H7 (cell line): ENCODE results near the gene AATK. TPM values are rescaled to one million over a fixed set of nuclear protein-coding genes. Genes with fewer than 3 reads are reported as not detected.

Source experiments
- DNase-seq: peaks from one replicate; pipeline ENCODE4 v3.0.0; 2012
- H3K27me3 ChIP-seq: 2 replicates; pipeline ENCODE4 v1.6.0; 2011; ENCODE audit warnings: mild to moderate bottlenecking, low read length; ENCODE audit not compliant: control insufficient read depth, insufficient read depth
- H3K36me3 ChIP-seq: replicated peaks from 2 replicates; pipeline ENCODE4 v1.5.1; 2011; ENCODE audit warnings: low read length; ENCODE audit not compliant: control insufficient read depth, insufficient read depth
- H3K4me3 ChIP-seq: 2 replicates; pipeline ENCODE4 v1.5.1; 2011; ENCODE audit warnings: low read depth, mild to moderate bottlenecking, control low read depth, low read length, moderate library complexity; ENCODE audit not compliant: insufficient read depth
- total RNA-seq: library from RNA; depleted of rRNA; stranded (reverse); fragments of >200 nt; shearing (Covaris generic); gene quantifications from 2 replicates; pipeline ENCODE4 v1.2.3, GENCODE V29; 2014

The AATK gene
- total RNA-seq, 1 experiment from 2014 or later = 1.5 TPM

DNA sequence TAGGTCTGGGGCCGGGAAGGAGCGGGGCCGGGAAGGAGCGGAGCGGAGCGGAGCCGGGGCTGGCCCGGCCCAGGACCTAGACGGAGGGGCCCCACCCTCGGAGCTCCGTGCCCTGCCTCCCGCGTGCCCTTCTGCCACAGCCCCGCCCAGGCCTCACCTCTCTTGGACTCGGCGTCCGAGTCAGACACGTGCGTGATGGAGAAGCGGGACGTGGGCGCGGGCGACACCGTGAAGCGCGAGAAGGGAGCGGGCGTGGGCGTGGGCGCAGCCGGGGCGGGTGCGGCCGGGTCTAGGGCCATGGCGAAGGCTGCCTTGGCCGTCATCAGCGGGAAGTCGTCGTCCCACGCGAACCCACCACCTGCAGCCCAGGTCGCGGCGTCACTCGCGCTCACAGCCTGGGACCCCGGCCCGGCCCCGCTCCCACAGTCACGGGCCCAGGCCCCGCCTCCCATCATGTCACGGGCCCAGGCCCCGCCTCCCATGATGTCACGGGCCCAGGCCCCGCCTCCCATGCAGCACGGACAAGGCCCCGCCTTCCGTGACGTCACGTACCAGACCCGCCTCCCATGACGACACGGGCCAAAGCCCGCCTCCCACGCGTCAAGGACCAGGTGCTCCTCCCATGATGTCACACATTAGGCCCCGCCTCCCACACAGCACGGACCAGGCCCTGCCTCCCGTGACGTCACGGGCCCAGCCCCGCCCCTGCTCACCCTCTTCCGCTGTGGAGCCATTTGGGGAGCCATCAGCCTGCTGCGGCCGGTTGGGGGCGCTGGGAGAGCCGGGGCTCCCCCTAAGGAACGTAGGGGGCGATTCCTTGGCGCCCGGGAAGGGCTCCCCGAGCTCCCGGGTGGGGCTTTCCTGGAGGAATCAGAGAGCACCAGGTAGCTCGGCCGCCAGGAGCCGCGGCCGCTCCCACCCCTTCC is 46.5 kb downstream of the AATK start:
- no peaks in the 10 kb centered on the region for H3K27me3 ChIP-seq
- peak overlapping the region; percentile 63 for H3K4me3 ChIP-seq
- H3K36me3 ChIP-seq = no peaks in the 10 kb centered on the region
- peak; percentile 100 for DNase-seq

GRCh38 chr17:81118308-81119221 is 47.5 kb downstream of the AATK start:
- peak overlapping the region; percentile 63 for H3K4me3 ChIP-seq
- H3K27me3 ChIP-seq = no peaks in the 10 kb centered on the region
- peak; percentile 90 for DNase-seq

DNA sequence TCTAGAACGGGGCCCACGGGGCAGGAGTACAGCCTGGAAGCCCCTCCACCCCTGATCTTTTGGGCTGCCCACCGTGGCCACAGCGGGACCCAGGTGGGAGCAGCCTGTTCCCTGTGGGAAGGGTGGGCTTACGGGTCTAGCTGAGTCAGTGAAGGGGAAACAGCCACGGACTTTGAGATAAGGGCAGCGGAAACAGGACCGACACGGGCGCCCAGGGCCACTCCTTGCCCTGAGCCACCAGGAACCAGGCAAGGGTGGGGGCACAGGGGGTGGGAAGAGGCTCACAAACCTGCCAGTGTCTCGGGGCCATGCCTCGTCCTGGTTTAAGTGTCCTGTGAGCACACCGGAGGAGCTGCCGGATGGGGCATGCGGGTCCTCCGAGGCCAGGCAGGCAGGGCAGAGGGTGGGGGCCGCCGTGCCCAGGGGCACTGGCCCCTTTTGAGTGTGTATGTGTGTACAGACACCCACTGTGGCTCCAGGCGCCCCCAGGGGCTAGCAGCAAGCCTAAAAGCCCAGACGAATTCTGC is 48.3 kb downstream of the AATK start:
- Histone ChIP-seq H3K27me3 (no peaks in the 10 kb centered on the region), H3K36me3 (no peaks in the 10 kb centered on the region), H3K4me3 (no peak overlapping the region)
- no peak for DNase-seq

More at GRCh38 chr17:81118308-81119221, 47.5 kb downstream of the AATK start:
- no peaks in the 10 kb centered on the region for H3K36me3 ChIP-seq

GRCh38 chr17:81116704-81117103 is 49.3 kb downstream of the AATK start:
- DNase-seq = peak; percentile 69
- no peaks in the 10 kb centered on the region for H3K36me3 ChIP-seq
- H3K4me3 ChIP-seq = no peak overlapping the region
- no peaks in the 10 kb centered on the region for H3K27me3 ChIP-seq

DNA sequence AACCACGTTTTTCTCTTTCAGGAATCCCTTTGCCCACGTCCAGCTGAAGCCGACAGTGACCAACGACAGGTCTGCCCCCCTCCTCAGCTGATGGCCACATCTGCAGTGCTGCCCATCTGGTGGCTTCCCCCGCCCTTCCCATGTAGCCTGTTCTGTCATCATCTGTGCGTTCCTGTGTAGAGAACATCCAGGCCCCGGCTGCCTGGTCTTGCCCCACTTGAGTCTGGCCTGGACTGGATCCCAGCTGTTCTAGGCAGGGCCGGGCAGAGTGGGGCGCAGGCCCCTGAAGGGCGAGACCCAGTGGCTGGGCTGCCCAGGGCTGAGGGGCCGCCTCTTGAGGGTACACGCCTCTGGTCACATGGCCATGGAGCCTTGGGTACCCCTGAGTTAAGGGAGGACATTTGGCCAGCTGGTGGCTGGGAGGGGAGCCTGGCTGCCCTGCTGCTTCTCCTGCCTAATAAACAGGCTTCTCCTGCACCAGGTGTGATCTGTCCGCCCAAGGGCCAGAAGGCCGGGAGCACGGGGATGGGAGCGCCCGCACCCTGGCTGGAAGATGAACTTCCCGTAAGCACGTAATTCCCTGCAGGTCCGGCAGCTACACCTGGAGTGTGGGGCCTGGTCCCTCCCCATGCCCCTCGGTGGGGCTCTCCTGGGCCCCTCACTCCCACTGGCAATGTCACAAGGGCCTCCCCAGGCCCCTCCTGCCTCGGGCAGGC is 50.1 kb downstream of the AATK start:
- DNase-seq = peak; percentile 67
- no peak overlapping the region for H3K4me3 ChIP-seq
- H3K27me3 ChIP-seq = no peaks in the 10 kb centered on the region
- H3K36me3 ChIP-seq = no peaks in the 10 kb centered on the region

DNA sequence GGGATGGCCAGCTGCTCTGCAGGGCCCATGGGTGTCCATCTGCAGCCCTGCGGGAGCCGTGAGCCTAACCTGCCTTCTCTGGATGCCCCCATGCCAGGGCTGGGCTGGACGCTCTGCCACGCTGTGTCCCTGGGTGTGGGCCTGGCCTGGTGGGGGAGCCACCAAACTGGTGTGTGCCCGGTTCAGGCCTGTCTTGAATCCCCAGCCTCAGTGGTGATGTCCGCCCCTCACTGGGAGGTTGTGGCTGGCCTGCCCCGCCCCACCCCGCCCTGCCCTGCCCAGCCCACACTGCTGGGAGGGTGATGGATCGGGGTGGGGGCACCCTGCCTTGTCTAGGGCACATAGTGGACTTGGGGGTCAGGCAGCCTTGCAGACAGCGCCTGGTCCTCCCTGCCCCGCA is 50.8 kb downstream of the AATK start:
- no peak for DNase-seq
- H3K27me3 ChIP-seq = no peaks in the 10 kb centered on the region
- no peak overlapping the region for H3K4me3 ChIP-seq
- no peaks in the 10 kb centered on the region for H3K36me3 ChIP-seq

DNA sequence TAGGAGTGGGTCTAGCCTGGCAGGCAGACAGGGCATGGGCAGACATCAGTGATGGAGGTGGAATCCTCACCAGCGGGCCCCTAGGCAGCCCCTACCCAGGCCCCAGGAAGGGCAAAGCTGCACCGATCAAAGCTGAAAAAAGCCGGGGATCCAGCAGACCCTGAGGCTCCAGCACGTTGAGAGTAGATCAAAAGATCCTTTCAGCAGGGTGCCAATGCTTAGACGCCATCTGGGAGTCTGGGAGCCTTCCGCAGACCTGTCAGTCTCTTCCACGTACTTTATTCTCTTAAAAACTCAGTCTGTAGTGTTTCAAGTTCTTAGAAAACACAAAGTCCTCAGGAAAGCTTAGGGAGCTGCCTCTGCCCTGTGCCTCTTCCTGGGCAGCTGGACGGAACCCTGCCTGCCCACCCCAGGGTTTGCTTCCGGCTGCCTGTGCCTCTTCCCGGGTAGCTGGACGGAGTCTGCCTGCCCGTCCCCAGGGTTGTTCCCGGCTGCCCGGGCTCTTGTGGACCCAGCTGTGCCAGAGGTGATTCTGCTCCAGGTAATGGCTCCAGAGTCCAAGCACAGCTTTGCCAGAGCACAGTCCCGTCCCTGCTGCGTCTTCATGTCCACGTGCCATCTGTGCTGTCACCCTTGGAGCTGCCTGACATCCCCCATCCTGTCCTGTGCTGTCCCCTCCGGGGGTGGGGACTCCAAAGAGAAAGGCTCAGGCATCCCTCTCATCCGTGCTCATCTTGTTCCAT is 51.5 kb downstream of the AATK start:
- H3K4me3 ChIP-seq = no peak overlapping the region

DNA sequence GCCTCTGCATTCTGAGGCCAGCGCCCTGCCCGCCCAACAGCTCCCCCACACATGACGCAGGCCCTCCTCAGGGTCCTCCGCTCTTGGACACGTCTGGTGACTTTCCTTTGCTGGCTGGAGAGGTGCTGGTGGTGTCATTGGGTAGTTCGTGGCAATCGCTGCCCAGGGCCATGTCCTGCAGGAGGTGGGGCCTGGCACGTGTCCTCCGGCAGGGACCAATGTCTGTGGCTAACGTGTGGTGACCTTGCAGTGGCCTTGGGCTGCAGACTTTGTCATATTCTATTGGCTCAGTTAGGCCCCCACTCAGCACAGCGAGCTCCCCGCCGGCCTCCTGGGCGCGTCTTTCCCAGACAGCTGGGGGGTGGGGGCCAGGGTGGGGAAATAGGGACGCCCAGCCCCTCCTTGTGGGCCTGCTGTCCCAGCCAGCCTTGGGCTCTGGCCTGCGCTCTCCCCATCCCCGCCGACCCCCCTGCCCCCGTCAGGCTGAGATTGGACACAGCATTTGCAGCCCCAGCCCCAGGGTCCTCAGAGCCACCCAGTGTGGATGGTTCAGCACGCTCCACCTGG is 52.8 kb downstream of the AATK start:
- Histone ChIP-seq H3K4me3 (no peak overlapping the region), H3K27me3 (no peaks in the 10 kb centered on the region), H3K36me3 (no peaks in the 10 kb centered on the region)
- no peak for DNase-seq

More for the DNA sequence above, 51.5 kb downstream of the AATK start:
- no peak for DNase-seq
- no peaks in the 10 kb centered on the region for H3K36me3 ChIP-seq
- no peaks in the 10 kb centered on the region for H3K27me3 ChIP-seq

GRCh38 chr17:81112450-81112849 is 53.6 kb downstream of the AATK start:
- Histone ChIP-seq H3K4me3 (no peak overlapping the region), H3K36me3 (no peaks in the 10 kb centered on the region), H3K27me3 (no peaks in the 10 kb centered on the region)
- no peak for DNase-seq

GRCh38 chr17:81111066-81111465 is 55.0 kb downstream of the AATK start:
- Histone ChIP-seq H3K4me3 (no peak overlapping the region), H3K36me3 (no peaks in the 10 kb centered on the region), H3K27me3 (no peaks in the 10 kb centered on the region)
- DNase-seq = no peak

DNA sequence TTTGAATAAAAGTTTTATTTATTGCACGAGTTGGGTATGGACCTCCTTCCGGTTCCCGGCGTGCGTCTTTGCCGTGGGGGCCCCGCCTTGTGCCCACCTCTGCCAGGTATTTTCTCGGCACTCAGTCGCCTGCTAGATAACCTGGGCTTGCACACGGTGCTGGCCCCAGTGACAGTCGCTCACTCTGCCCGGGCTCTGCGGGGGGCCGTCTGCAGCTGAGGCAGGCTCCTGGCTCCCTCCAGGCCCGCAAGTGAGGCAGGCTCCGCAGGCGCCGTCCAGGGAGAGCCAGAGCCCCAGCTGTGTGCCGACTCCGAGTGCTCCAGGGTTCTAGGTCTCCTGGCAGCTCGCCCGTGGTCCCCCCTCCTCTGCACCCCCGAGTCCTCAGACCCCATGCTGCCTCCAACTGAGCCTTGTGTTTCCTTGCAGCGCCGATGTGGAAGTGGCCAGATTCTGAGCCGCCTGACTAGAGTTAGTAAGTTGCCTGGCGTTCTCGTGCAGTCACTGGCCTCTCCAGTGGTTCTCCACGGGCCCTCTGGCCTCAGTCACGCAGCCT is 55.5 kb downstream of the AATK start:
- peak; percentile 78 for DNase-seq
- no peaks in the 10 kb centered on the region for H3K27me3 ChIP-seq
- no peak overlapping the region for H3K4me3 ChIP-seq
- no peaks in the 10 kb centered on the region for H3K36me3 ChIP-seq

GRCh38 chr17:81109957-81110356 is 56.1 kb downstream of the AATK start:
- Histone ChIP-seq H3K4me3 (no peak overlapping the region), H3K36me3 (no peaks in the 10 kb centered on the region), H3K27me3 (no peaks in the 10 kb centered on the region)
- DNase-seq = peak; percentile 69

- peak; percentile 70 for DNase-seq
- H3K36me3 ChIP-seq = no peaks in the 10 kb centered on the region; the same call in 1 of the 2 replicates
Observed at GRCh38 chr17:81108220-81108619, 57.8 kb downstream of the AATK start.

More at GRCh38 chr17:81108220-81108619, 57.8 kb downstream of the AATK start:
- Histone ChIP-seq H3K4me3 (no peak overlapping the region), H3K27me3 (no peaks in the 10 kb centered on the region)
